Activated CD4-positive, alpha-beta T cell treated with anti-CD3 and anti-CD28 coated beads, Interleukin-2, Interleukin-4, amounts not matched to agents 100 ng/mL and 50 ng/mL, durations not matched to agents 16 hours and 8 hours (primary cell): Measurements from ENCODE around the gene C1orf53.
"Not testable (repeated sequence)": the region's sequence is repeated elsewhere in the genome, so short reads cannot be mapped to it uniquely, and the experiment has no call there.

Experiments
- DNase-seq: peaks from one replicate; pipeline ENCODE4 v3.0.0-alpha.2; 2020; ENCODE audit warnings: low spot score

Gene C1orf53

GRCh38 chr1:197902454-197903195 lies at the start of gene C1orf53:
Gene C1orf53 (plus strand): TSS chr1:197902630. CDS start chr1:197902650, 20 bp downstream.
- DNase-seq = peak; percentile 78

GRCh38 chr1:197855751-197856150 lies 46.7 kb upstream of the C1orf53 start:
- not testable (repeated sequence) for DNase-seq

GRCh38 chr1:197857477-197857876 lies 45.0 kb upstream of the C1orf53 start:
- no peak for DNase-seq

DNA sequence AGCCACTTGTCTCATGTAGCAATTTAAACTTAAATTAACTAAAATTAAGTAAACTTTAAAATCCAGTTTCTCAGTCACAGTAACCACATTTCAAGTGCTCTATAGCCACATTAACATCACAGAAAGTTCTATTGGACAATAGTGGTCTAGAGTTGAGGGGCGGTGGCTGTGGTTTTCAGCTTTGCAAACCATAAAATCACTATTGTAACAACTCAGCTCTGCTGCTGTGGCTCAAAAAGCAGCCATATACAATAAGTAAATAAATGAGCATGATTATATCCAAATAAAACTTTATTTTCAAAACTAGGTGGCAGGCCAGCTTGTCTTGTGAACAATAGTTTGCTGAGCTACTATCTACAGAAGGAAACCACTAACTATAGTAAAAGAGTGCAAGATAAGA lies 43.4 kb upstream of the C1orf53 start:
- no peak for DNase-seq

- no peak for DNase-seq
These were observed 40.2 kb upstream of the C1orf53 start for GRCh38 chr1:197862221-197862620.

DNA sequence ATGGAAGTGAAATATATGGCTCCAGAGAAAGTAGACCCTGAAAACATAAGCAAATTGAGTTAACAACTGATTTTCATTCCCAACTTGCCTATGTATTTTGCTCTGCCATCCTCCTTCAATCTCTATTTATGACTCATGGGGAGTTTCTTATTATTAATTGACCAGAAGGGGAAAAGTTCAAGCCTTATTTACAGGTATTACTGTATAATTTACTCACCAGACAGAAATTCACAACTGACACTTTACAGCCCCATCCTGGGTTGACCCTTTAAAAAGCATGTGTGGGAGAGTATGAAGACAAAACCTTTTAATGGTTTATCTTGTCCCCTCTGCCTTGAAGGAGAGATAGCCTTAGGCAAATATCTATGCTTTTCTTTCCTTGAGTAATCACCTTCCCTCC lies 39.8 kb upstream of the C1orf53 start:
- no peak for DNase-seq

DNA sequence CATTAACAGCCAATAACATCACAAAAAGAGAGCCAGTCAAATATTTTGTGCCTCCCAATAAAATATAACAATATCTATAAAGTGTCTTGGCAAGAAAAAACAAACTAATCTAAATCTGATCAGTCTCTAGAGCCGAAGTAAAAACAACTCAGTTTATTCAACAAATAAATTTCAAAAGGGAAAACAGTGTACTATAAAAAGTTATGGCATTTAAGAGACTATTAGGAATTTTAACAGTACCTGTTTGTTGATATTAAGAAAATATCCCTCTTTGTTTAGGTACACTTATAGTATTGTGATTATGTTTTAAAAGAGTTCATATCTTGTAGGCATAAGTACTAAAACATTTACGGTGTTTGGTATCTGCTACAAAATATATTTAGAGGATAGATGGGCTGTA lies 36.6 kb upstream of the C1orf53 start:
- DNase-seq = no peak

- DNase-seq = peak; percentile 38
These were observed 33.5 kb upstream of the C1orf53 start for GRCh38 chr1:197868751-197869489.

DNA sequence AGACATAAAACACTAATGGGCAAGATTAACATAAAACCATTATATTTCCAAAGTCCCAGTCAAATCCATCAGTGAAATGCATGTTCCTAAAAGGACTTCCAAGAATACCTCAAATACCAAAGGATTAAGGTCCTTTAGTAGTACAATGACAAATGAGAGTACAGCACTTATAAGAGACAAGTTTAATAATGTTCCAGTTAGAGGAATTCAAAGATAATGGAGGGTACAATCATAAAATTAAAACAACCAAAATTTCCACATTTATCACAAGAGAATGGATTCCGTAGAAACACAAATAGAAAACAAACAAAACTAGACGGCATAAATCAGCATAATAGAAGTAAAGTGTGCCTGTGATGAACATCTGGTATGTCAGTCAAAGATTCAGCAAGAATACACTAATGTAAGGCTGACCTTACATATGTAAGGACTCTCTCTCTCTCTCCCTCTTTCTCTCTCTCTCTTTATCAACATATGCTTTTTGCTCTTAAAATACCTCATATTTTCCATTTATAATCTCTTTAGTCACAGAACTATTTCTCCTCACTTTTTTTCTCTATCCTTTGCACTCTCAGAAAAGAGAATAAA lies 32.8 kb upstream of the C1orf53 start:
- DNase-seq = no peak

- no peak for DNase-seq
These were observed 25.5 kb upstream of the C1orf53 start for GRCh38 chr1:197876894-197877293.

DNA sequence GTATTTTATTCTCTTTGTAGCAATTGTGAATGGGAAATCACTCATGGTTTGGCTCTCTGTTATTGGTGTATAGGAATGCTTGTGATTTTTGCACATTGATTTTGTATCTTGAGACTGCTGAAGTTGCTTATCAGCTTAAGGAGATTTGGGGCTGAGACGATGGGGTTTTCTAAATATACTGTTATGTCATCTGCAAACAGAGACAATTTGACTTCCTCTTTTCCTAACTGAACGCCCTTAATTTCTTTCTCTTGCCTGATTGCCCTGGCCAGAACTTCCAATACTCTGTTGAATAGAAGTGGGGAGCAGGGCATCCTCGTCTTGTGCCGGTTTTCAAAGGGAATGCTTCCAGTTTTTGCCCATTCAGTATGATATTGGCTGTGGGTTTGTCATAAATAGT lies 22.0 kb upstream of the C1orf53 start:
- DNase-seq = not testable (repeated sequence)

DNA sequence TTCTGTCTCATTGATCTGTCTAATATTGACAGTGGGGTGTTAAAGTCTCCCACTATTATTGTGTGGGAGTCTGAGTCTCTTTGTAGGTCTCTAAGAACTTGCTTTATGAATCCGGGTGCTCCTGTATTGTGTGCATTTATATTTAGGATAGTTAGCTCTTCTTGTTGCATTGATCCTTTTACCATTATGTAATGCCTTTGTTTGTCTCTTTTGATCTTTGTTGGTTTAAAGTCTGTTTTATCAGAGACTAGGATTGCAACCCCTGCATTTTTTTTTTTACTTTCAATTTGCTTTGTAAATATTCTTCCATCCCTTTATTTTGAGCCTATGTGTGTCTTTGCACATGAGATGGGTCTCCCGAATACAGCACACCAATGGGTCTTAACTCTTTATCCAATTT lies 20.2 kb upstream of the C1orf53 start:
- DNase-seq = not testable (repeated sequence)

DNA sequence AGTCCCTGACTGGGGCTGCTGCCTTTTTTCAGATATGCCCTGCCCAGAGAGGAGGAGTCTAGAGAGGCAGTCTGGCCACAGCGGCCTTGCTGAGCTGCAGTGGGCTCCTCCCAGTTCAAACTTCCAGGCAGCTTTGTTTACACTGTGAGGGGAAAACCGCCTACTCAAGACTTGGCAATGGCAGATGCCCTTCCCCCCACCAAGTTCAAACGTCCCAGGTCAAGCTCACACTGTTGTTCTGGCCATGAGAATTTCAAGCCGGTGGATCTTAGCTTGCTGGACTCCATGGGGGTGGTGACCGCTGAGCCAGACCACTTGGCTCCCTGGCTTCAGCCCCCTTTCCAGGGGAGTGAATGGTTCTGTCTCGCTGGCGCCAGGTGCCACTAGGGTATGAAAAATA lies 18.3 kb upstream of the C1orf53 start:
- DNase-seq = no peak

DNA sequence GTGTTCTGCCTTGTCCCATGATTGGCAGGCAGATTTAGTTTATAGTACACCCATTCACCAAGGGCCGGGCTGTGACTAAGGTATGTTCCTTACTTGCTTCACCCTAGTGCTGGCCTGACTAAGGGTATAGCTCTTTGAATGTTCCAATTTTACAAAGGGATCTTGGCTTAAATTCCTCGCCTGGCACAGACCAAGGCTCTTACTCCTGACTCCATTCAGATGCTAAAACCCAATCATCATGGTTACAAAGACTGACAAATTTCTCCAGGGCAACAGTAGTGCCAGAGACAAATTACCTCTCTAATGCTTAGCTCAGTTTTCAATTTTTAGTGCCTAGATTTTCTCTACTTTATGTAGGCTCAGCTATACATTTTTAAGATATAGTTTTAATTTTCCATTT lies 11.5 kb upstream of the C1orf53 start:
- DNase-seq = no peak

DNA sequence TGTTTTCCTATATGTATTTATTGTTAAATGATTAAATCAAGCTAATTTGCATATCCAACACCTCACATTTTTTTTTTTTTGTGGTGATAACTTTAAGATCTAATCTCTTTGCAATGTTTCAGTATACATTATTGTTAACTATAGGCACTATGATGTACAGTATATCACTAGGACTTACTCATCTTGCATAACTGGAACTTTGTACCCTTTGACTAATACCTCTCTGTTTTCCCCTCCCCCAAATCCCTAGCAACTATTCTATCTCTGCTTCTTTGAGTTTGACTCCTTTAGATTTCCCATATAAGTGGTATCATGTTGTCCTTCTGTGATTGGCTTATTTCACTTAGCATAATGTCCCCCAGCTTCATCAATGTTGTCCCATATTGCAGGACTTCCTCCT lies 9.7 kb upstream of the C1orf53 start:
- no peak for DNase-seq

DNA sequence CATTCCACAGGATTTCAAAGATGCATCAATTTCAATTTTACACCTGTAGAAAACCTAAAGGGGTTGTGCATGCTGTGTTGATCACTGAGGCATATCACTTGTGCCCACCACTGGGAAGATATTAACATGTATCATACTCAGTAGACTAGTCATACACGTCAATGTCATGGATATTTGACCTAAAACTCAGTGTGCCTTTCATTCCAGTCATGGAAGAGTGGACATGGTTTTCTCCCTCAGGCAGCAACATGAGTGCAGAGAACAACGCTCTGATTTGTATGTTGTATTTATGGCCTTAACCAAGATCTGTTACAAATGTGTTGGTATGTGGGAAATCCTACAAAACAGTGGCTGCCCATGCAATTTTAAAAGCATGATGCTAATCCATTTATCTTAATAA lies 6.1 kb upstream of the C1orf53 start:
- DNase-seq = no peak

- DNase-seq = no peak
These were observed 3.4 kb upstream of the C1orf53 start for GRCh38 chr1:197899037-197899436.

DNA sequence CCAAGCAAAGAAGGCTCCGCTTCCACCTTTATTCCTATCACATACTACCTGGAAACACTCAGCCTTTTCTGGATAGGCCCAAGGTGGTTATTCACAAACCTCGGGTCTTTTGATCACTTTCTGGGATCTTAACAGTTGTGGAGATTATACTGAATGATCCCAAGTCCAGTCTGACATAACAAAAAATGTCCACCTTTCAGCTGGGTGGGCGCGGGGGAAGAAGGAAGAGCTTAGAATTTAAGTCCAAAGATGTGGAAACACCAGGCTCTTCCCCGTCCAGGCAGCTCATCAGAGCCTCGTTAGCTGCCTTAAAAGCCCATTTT lies 338 bp upstream of the C1orf53 start:
- no peak for DNase-seq

- DNase-seq = no peak
These were observed 725 bp downstream of the C1orf53 start for GRCh38 chr1:197903196-197903514.

- no peak for DNase-seq
These were observed 1.8 kb downstream of the C1orf53 start for GRCh38 chr1:197904126-197904787.

DNA sequence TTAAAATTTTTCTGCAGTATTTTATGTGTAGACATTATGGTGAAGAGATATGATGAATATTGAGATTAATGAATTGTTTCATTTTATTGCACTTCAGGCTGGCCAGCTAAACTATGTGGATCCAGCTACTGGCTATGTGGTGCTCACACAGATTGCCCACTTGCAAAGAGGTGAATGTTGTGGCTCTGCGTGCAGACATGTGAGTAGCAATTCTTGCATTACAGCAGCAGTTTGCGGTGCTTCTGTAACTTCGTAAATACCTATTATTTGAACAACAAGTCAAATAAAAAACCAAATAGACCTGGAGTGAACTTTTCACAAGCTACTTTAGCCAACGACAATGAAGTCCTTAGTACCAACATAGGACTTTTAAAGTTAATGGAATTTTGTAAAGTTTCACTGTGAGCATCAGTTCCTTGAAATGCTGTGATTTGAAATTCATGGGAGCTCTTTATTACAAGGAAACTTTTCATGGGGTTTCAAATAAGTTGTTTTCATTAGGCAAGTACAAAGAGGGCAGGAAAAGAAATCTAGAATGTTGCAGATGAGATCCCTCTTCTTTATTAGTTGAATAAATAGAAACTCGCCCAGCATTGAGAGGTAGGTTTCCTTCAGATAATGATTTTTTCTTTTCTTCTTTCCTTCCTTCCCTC lies 3.4 kb downstream of the C1orf53 start:
- DNase-seq = no peak

DNA sequence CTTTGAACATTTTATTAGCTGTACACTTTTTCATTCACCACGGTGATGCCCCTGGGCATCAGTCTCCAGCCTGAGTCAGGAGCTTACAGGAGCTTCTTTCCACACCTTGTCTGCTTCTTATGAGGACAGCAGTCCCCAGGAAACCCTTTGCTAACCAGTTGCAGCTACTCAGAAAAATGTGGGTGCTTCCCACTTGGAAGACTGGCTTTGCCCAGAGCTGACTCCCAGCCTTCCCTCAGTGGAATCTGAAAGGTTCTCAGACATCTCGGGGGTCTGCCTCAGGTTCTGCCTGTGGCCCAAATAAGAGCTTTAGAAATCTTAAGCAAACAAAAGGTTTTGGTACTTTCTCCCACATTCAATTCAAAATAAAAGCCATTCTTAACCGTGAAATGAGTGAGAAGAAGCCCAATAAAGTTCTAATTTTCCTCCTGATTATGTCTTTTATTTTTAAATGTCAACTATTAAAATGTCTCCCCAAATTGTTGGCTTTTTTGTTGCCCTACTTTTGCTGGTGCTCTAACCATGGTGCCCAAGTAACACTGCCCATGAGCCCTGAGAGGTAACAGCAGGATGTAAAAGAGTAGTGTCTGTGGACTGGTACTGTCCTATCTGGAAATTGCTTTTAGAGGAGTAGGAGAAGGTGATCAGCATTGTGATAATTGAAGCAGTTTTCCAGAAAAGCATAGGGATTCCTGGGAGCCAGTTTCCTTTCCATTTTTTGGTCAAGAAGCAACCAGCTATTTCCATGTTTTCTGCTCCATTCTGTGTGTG lies 5.6 kb downstream of the C1orf53 start:
- DNase-seq = no peak
